B cell (primary cell): ENCODE data around the gene YEATS2. TPM values are rescaled to one million over a fixed set of nuclear protein-coding genes. Genes with fewer than 3 reads are reported as not detected.

Experiments used
- ATAC-seq: fragments of 200-7000 bp; cut with Tn5 transposase; one replicate; pipeline ENCODE4 v1.10.0; 2021; ENCODE audit warnings: low read depth, mild to moderate bottlenecking, moderate number of reproducible peaks, moderate library complexity
- CTCF ChIA-PET: fragments of 350-600 bp; sonication (Branson Sonifier 250); formaldehyde crosslinking; loops from one replicate; lab custom pipeline; 2021; ENCODE audit warnings: antibody characterized with exemption, inconsistent platforms; lab: Charles Lee
- POLR2A ChIA-PET: fragments of 350-600 bp; sonication (Branson Sonifier 250); formaldehyde crosslinking; loops from one replicate; lab custom pipeline; 2021; ENCODE audit warnings: antibody characterized with exemption; lab: Charles Lee
- DNase-seq: peaks from one replicate; pipeline ENCODE4 v3.0.0; 2013
- H2AFZ ChIP-seq: 2 replicates; pipeline ENCODE4 v1.6.1; 2012; ENCODE audit warnings: mild to moderate bottlenecking, low read depth, low read length; ENCODE audit not compliant: insufficient read depth, poor library complexity, severe bottlenecking
- H3K27ac ChIP-seq, 2 donors: 1 replicate in 1 of 2; 2 replicates in 1 of 2; pipeline ENCODE4 v1.5.1; 2012 to 2013; ENCODE audit warnings: low read length in 2 of 2, mild to moderate bottlenecking in 2 of 2, moderate library complexity in 1 of 2
- H3K27me3 ChIP-seq, 4 experiments: fragments of 200-600 bp in 1 of 4; sonication (generic) in 1 of 4; replicated peaks in 1 of 4; 1 replicate in 2 of 4; 2 replicates in 2 of 4; pipeline versions ENCODE4 v1.6.1 to v1.7.0; 2013 to 2016; ENCODE audit warnings: low read length in 3 of 4, mild to moderate bottlenecking in 2 of 4, mixed read lengths in 1 of 4, moderate library complexity in 1 of 4; ENCODE audit not compliant: insufficient read depth in 4 of 4, control insufficient read depth in 3 of 4; ENCODE audit errors: control extremely low read depth in 1 of 4
- H3K36me3 ChIP-seq, 2 experiments: replicated peaks in 1 of 2; 1 replicate in 1 of 2; 2 replicates in 1 of 2; pipeline versions ENCODE4 v1.6.1 to v1.7.1; 2013; ENCODE audit warnings: low read length in 1 of 2; ENCODE audit not compliant: insufficient read depth in 2 of 2, control insufficient read depth in 1 of 2; ENCODE audit errors: control extremely low read depth in 1 of 2, extremely low read depth in 1 of 2
- H3K4me1 ChIP-seq, 2 donors: fragments of 200-600 bp in 1 of 2; sonication (generic) in 1 of 2; 1 replicate in 1 of 2; 2 replicates in 1 of 2; pipeline versions ENCODE4 v1.5.1 to v1.6.1; 2013 to 2017; ENCODE audit warnings: low read length in 2 of 2; ENCODE audit not compliant: control insufficient read depth in 2 of 2, insufficient read depth in 2 of 2
- H3K4me2 ChIP-seq: replicated peaks from 2 replicates; pipeline ENCODE3; 2012; ENCODE audit warnings: mild to moderate bottlenecking, low read depth, low read length; ENCODE audit not compliant: poor library complexity, severe bottlenecking
- H3K4me3 ChIP-seq, 5 experiments: fragments of 200-600 bp in 1 of 5; sonication (generic) in 1 of 5; 1 replicate in 3 of 5; 2 replicates in 2 of 5; pipeline versions ENCODE4 v1.5.1 to v1.7.0; 2011 to 2016; ENCODE audit warnings: low read length in 4 of 5, mild to moderate bottlenecking in 4 of 5, low read depth in 2 of 5, control low read depth in 1 of 5, moderate library complexity in 1 of 5; ENCODE audit not compliant: insufficient read depth in 1 of 5; ENCODE audit errors: control extremely low read depth in 1 of 5, extremely low read depth in 1 of 5
- H3K79me2 ChIP-seq: fragments of 200-600 bp; sonication (generic); one replicate; pipeline ENCODE4 v1.6.0; 2016; ENCODE audit warnings: low read length; ENCODE audit not compliant: control insufficient read depth, insufficient read depth
- H3K9ac ChIP-seq: fragments of 200-600 bp; sonication (generic); 2 replicates; pipeline ENCODE4 v1.6.1; 2017; ENCODE audit warnings: mild to moderate bottlenecking, low read length, moderate library complexity
- H3K9me3 ChIP-seq, 3 donors: one replicate each; pipeline versions ENCODE4 v1.6.1 to v1.7.1; 2013; ENCODE audit warnings: low read length in 2 of 3; ENCODE audit not compliant: control insufficient read depth in 2 of 3, insufficient read depth in 1 of 3; ENCODE audit errors: control extremely low read depth in 1 of 3
- H4K20me1 ChIP-seq: 2 replicates; pipeline ENCODE4 v1.6.0; 2012; ENCODE audit warnings: mild to moderate bottlenecking, low read length; ENCODE audit not compliant: insufficient read depth, control insufficient read depth, poor library complexity, severe bottlenecking
- H3K27ac Mint-ChIP-seq: one replicate; pipeline ENCODE4 v1.8.0; 2021; ENCODE audit warnings: mixed read lengths
- H3K27me3 Mint-ChIP-seq: one replicate; pipeline ENCODE4 v1.8.0; 2021; ENCODE audit warnings: mixed read lengths
- H3K4me1 Mint-ChIP-seq: one replicate; pipeline ENCODE4 v1.8.0; 2021; ENCODE audit warnings: mixed read lengths
- H3K4me3 Mint-ChIP-seq: one replicate; pipeline ENCODE4 v1.8.0; 2021; ENCODE audit warnings: mixed read lengths
- H3K9me3 Mint-ChIP-seq: one replicate; pipeline ENCODE4 v1.8.0; 2022; ENCODE audit warnings: mixed read lengths; ENCODE audit not compliant: insufficient read depth
- CTCF ChIP-seq: fragments of 200-600 bp; IDR thresholded peaks from one replicate; pipeline ENCODE4 v1.8.0; 2022; ENCODE audit warnings: antibody characterized with exemption, mild to moderate bottlenecking
- EZH2 ChIP-seq: IDR thresholded peaks from 2 replicates; pipeline ENCODE4 v1.6.1; 2012; ENCODE audit warnings: borderline replicate concordance, low read depth, mild to moderate bottlenecking, moderate library complexity, low read length; ENCODE audit not compliant: insufficient read depth, poor library complexity, severe bottlenecking
- WGBS: methylation state at CpG from one replicate; pipeline ENCODE4 v1.1.5; 2013; ENCODE audit warnings: missing lambda C conversion rate; ENCODE audit not compliant: insufficient coverage; 5-methylcytosine and 5-hydroxymethylcytosine counted together
- intact Hi-C: fragments of 100-400 bp; cut with micrococcal nuclease; formaldehyde crosslinking; loops from one replicate; pipeline ENCODE4 v1.10.0; 2022
- polyA plus RNA-seq: library from polyadenylated mRNA; depleted of rRNA; stranded (reverse); fragments of >200 nt; gene quantifications from 2 replicates; pipeline ENCODE4 v1.2.3, GENCODE V29; 2012
- total RNA-seq, 2 donors: library from RNA; stranded (reverse); fragments of 120-200 nt in 1 of 2; gene quantifications; 1 replicate in 1 of 2; 2 replicates in 1 of 2; pipeline versions ENCODE4 v1.2.3 to v1.2.4, GENCODE V29; 2013 to 2022

The YEATS2 gene
- total and polyA plus RNA-seq, 2 donors (not counting 1 experiment from before 2014, with no cell fraction given), result 21.8 to 26.7 TPM

- H3K9me3 ChIP-seq, result no peaks in the 10 kb centered on the region
- no peaks in the 10 kb centered on the region for H3K4me1 Mint-ChIP-seq
- no peak overlapping the region for H2AFZ ChIP-seq
- no peak overlapping the region for H3K4me3 Mint-ChIP-seq
- intact Hi-C loops, result no loop called here
- no peak overlapping the region for H3K4me2 ChIP-seq
- TF ChIP-seq CTCF (no peak), EZH2 (no peak)
- H3K27ac Mint-ChIP-seq, result no peak overlapping the region
- H3K4me3 ChIP-seq, result no peak overlapping the region
- ChIA-PET CTCF (no interaction called here), POLR2A (no interaction called here)
- H3K9me3 Mint-ChIP-seq, result no peaks in the 10 kb centered on the region
- H3K79me2 ChIP-seq, result no peaks in the 10 kb centered on the region
- no peaks in the 10 kb centered on the region for H3K27me3 ChIP-seq
- no peak overlapping the region for H3K9ac ChIP-seq
- no peaks in the 10 kb centered on the region for H3K4me1 ChIP-seq
- H3K36me3 ChIP-seq, result peaks cover 5 to 65% of the 10 kb centered on the region in 2 experiments
- H4K20me1 ChIP-seq, result no peaks in the 10 kb centered on the region
- 92% methylated on average over 9 of the region's 11 CpGs for WGBS
- DNase-seq, result no peak
- H3K27ac ChIP-seq, result no peak overlapping the region
- ATAC-seq, result no peak
- no peaks in the 10 kb centered on the region for H3K27me3 Mint-ChIP-seq
Measured at GRCh38 chr3:183808355-183808754, 110.8 kb downstream of the YEATS2 start.

GRCh38 chr3:183809270-183809669 is 111.7 kb downstream of the YEATS2 start:
- Histone ChIP-seq H3K4me3 (no peak overlapping the region), H3K9me3 (no peaks in the 10 kb centered on the region), H3K27ac (no peak overlapping the region), H3K4me2 (no peak overlapping the region), H4K20me1 (no peaks in the 10 kb centered on the region), H3K9ac (no peak overlapping the region), H3K4me1 (no peaks in the 10 kb centered on the region), H3K79me2 (no peaks in the 10 kb centered on the region), H3K36me3 (peaks cover 4 to 58% of the 10 kb centered on the region in 2 experiments), H3K27me3 (no peaks in the 10 kb centered on the region), H2AFZ (no peak overlapping the region)
- Mint-ChIP-seq H3K4me1 (no peaks in the 10 kb centered on the region), H3K4me3 (no peak overlapping the region), H3K27me3 (no peaks in the 10 kb centered on the region), H3K9me3 (no peaks in the 10 kb centered on the region), H3K27ac (no peak overlapping the region)
- POLR2A ChIA-PET, result no interaction called here
- no peak for DNase-seq
- 100% methylated on average over 1 of the region's 5 CpGs for WGBS
- CTCF ChIA-PET, result no interaction called here
- intact Hi-C loops, result no loop called here
- TF ChIP-seq CTCF (no peak), EZH2 (no peak)
- ATAC-seq, result no peak
